Liver (tissue), 9 donors: ENCODE measurements around the gene REXO1. TPM values are rescaled to one million over a fixed set of nuclear protein-coding genes. Genes with fewer than 3 reads are reported as not detected.

Experiments
- DNase-seq: peaks from one replicate; pipeline ENCODE4 v3.0.0-alpha.2; 2017; ENCODE audit warnings: low spot score
- H3K27ac ChIP-seq, 2 donors: one replicate each; pipeline ENCODE4 v1.7.0; 2013; ENCODE audit warnings: inconsistent platforms in 2 of 2, low read length in 2 of 2, control low read depth in 1 of 2, low read depth in 1 of 2, mild to moderate bottlenecking in 1 of 2
- H3K27me3 ChIP-seq, 4 donors: one replicate each; pipeline versions ENCODE4 v1.6.1 to v1.7.0; 2013; ENCODE audit warnings: low read length in 3 of 4, inconsistent platforms in 1 of 4, mild to moderate bottlenecking in 1 of 4, moderate library complexity in 1 of 4; ENCODE audit not compliant: control insufficient read depth in 4 of 4, insufficient read depth in 4 of 4
- H3K36me3 ChIP-seq, 4 donors: one replicate each; pipeline versions ENCODE4 v1.6.1 to v1.7.0; 2013; ENCODE audit warnings: low read length in 3 of 4, mild to moderate bottlenecking in 3 of 4, low read depth in 1 of 4, moderate library complexity in 1 of 4; ENCODE audit not compliant: control insufficient read depth in 4 of 4, insufficient read depth in 3 of 4
- H3K4me1 ChIP-seq, 4 donors: one replicate each; pipeline versions ENCODE4 v1.6.1 to v1.7.0; 2013; ENCODE audit warnings: low read length in 3 of 4, mild to moderate bottlenecking in 3 of 4, moderate library complexity in 1 of 4; ENCODE audit not compliant: control insufficient read depth in 4 of 4, insufficient read depth in 4 of 4
- H3K4me3 ChIP-seq, 3 donors: one replicate each; pipeline versions ENCODE4 v1.6.1 to v1.7.0; 2013; ENCODE audit warnings: low read length in 3 of 3, control low read depth in 1 of 3, low read depth in 1 of 3, mild to moderate bottlenecking in 1 of 3
- H3K9ac ChIP-seq, 2 donors: one replicate each; pipeline ENCODE4 v1.7.0; 2013; ENCODE audit warnings: low read length in 2 of 2, mild to moderate bottlenecking in 2 of 2, moderate library complexity in 2 of 2, control low read depth in 1 of 2, low read depth in 1 of 2
- H3K9me3 ChIP-seq, 4 donors: one replicate each; pipeline versions ENCODE4 v1.6.1 to v1.7.0; 2013; ENCODE audit warnings: low read length in 3 of 4; ENCODE audit not compliant: control insufficient read depth in 4 of 4
- ATF3 ChIP-seq: IDR thresholded peaks from 2 replicates; pipeline ENCODE4 v1.6.1; 2016; ENCODE audit warnings: antibody characterized with exemption
- CTCF ChIP-seq: fragments of 150-350 bp; IDR thresholded peaks from 2 replicates; pipeline ENCODE4 v1.5.1; 2017; ENCODE audit warnings: improper control_type of control experiment, low read depth, low read length; ENCODE audit not compliant: missing input control
- EGR1 ChIP-seq, 2 donors: IDR thresholded peaks; 2 replicates each; pipeline ENCODE4 v1.6.1; 2016 to 2018; ENCODE audit warnings: antibody characterized with exemption in 2 of 2, low read depth in 2 of 2
- FOXA1 ChIP-seq: IDR thresholded peaks from 2 replicates; pipeline ENCODE4 v1.6.1; 2016; ENCODE audit warnings: antibody characterized with exemption
- FOXA2 ChIP-seq: IDR thresholded peaks from 2 replicates; pipeline ENCODE4 v1.6.1; 2016; ENCODE audit warnings: antibody characterized with exemption
- GABPA ChIP-seq, 2 donors: IDR thresholded peaks in 1 of 2; conservative IDR thresholded peaks in 1 of 2; 2 replicates each; pipeline ENCODE4 v1.6.1; 2016; ENCODE audit warnings: antibody characterized with exemption in 2 of 2, mild to moderate bottlenecking in 1 of 2, moderate library complexity in 1 of 2
- HNF4A ChIP-seq, 2 donors: conservative IDR thresholded peaks; 2 replicates each; pipeline ENCODE4 v1.6.1; 2016; ENCODE audit warnings: antibody characterized with exemption in 2 of 2, mild to moderate bottlenecking in 2 of 2
- HNF4G ChIP-seq: IDR thresholded peaks from 2 replicates; pipeline ENCODE4 v1.6.1; 2016; ENCODE audit warnings: antibody characterized with exemption
- JUND ChIP-seq, 2 donors: IDR thresholded peaks; 2 replicates each; pipeline ENCODE4 v1.6.1; 2016; ENCODE audit warnings: antibody characterized with exemption in 2 of 2
- MAX ChIP-seq: IDR thresholded peaks from 2 replicates; pipeline ENCODE4 v1.6.1; 2016; ENCODE audit warnings: antibody characterized with exemption
- NR2F2 ChIP-seq: IDR thresholded peaks from 2 replicates; pipeline ENCODE4 v1.6.1; 2016; ENCODE audit warnings: antibody characterized with exemption
- RAD21 ChIP-seq, 2 donors: IDR thresholded peaks; 2 replicates each; pipeline ENCODE4 v1.6.1; 2016; ENCODE audit warnings: antibody characterized with exemption in 2 of 2, mild to moderate bottlenecking in 2 of 2
- REST ChIP-seq: IDR thresholded peaks from 2 replicates; pipeline ENCODE4 v1.6.1; 2016; ENCODE audit warnings: antibody characterized with exemption, mild to moderate bottlenecking
- RXRA ChIP-seq, 2 donors: IDR thresholded peaks; 2 replicates each; pipeline ENCODE4 v1.6.1; 2017 to 2018; ENCODE audit warnings: antibody characterized with exemption in 2 of 2, mild to moderate bottlenecking in 1 of 2
- SP1 ChIP-seq: IDR thresholded peaks from 2 replicates; pipeline ENCODE4 v1.6.1; 2018; ENCODE audit warnings: antibody characterized with exemption, mild to moderate bottlenecking
- TAF1 ChIP-seq: conservative IDR thresholded peaks from 2 replicates; pipeline ENCODE4 v1.6.1; 2016; ENCODE audit warnings: antibody characterized with exemption, mild to moderate bottlenecking
- YY1 ChIP-seq: IDR thresholded peaks from 2 replicates; pipeline ENCODE4 v1.6.1; 2016; ENCODE audit warnings: antibody characterized with exemption, mild to moderate bottlenecking
- ZBTB33 ChIP-seq: IDR thresholded peaks from 2 replicates; pipeline ENCODE4 v1.6.1; 2016; ENCODE audit warnings: antibody characterized with exemption
- WGBS: extraction: QIAGEN DNeasy Blood & Tissue Kit; methylation state at CpG from one replicate; pipeline ENCODE4 v1.1.7; 2013; 5-methylcytosine and 5-hydroxymethylcytosine counted together
- polyA plus RNA-seq, 2 donors: library from polyadenylated mRNA; stranded (reverse) in 1 of 2; unstranded in 1 of 2; fragments of 200-250 nt in 1 of 2; fragments of >200 nt in 1 of 2; fragmentation: Nextera tagmentation in 1 of 2; extraction: Ambion mirVana in 1 of 2; gene quantifications; one replicate each; pipeline versions ENCODE4 v1.2.1 to v1.2.3, GENCODE V29; 2013 to 2015
- total RNA-seq, 2 donors: library from RNA; depleted of rRNA; stranded (reverse); fragments of >200 nt; gene quantifications; one replicate each; pipeline ENCODE4 v1.2.3, GENCODE V29; 2014
- donor health status: healthy.
- donor health status: healthy.
- donor health status: healthy.
- donor health status: healthy.
- donor health status: healthy.

Gene REXO1
- total RNA-seq (10 to 100 TPM in 1 of 2 donors, 1 to 10 TPM in 1; 8.3 to 11.5 TPM), polyA plus RNA-seq (10 to 100 TPM in 1 of 2 donors, 1 to 10 TPM in 1; 2.0 to 10.0 TPM)

- peak within 1 kb of the TSS; percentile 93 to 94 for H3K9ac ChIP-seq
- peak within 1 kb of the TSS; percentile 99 to 100 for H3K27ac ChIP-seq
- peak within 1 kb of the TSS; percentile 94 to 99 (median 99) for H3K4me3 ChIP-seq
- no peaks in the 10 kb centered on the region for H3K27me3 ChIP-seq
- WGBS = 2% methylated on average over 60 of the region's 60 CpGs
- no peak for TF ChIP-seq GABPA (IDR thresholded peaks at IDR 0.05 in 1 of 2, conservative IDR thresholded peaks at IDR 0.05 in 1 of 2)
- peak; percentile 97 for TF ChIP-seq CTCF
- TF ChIP-seq ATF3 = no peak
- no peak for TF ChIP-seq JUND (IDR thresholded peaks at IDR 0.05)
- TF ChIP-seq FOXA1 = no peak
- peak in 1 of 2 donors; percentile 14 for TF ChIP-seq HNF4A (conservative IDR thresholded peaks at IDR 0.05)
- TF ChIP-seq ZBTB33 = no peak
- peak; percentile 49 for TF ChIP-seq SP1
- no peak for TF ChIP-seq FOXA2
- TF ChIP-seq REST = no peak
- peak; percentile 81 to 84 for TF ChIP-seq RAD21 (IDR thresholded peaks at IDR 0.05)
- TF ChIP-seq EGR1 (IDR thresholded peaks at IDR 0.05; ENCODE audit: low read depth in 2 of 2) = no peak
- peak; percentile 94 for TF ChIP-seq YY1
- TF ChIP-seq RXRA (IDR thresholded peaks at IDR 0.05) = peak in 1 of 2 donors; percentile 50
- peak; percentile 72 for TF ChIP-seq TAF1
- peak; percentile 11 for TF ChIP-seq HNF4G
- no peak for TF ChIP-seq NR2F2
- no peak for TF ChIP-seq MAX
- peaks cover 8 to 51% (median 45%) of the 10 kb centered on the region in 4 donors for H3K4me1 ChIP-seq
- H3K9me3 ChIP-seq = no peaks in the 10 kb centered on the region
- peak; percentile 98 for DNase-seq
- H3K36me3 ChIP-seq = no peaks in the 10 kb centered on the region
Measured at GRCh38 chr19:1848399-1849131, at the start of gene REXO1. TSS of gene REXO1 (minus strand) at chr19:1848483. CDS start at chr19:1848358, 125 bp downstream.
